ENCODE measurements around the gene MCTP1. TPM values are rescaled to one million over a fixed set of nuclear protein-coding genes. Genes with fewer than 3 reads are reported as not detected.

Gene MCTP1
- total RNA-seq, 1 experiment from 2014 or later = 25.8 TPM

- H3K27me3 ChIP-seq (replicated peaks; ENCODE audit: insufficient read depth, low read depth, low read length, poor library complexity) = no peaks in the 10 kb centered on the region
- CTCF ChIA-PET = interaction anchor here (0.7 kb wide), 1 partner anchor 533 kb away, joined by 4 read pairs; no protein-coding TSS in a partner anchor
- TF ChIP-seq EZH2 (IDR thresholded peaks at IDR 0.05; ENCODE audit: borderline replicate concordance, low read depth, low read length, poor library complexity, severe bottlenecking) (no peak), CTCF (conservative IDR thresholded peaks at IDR 0.05; ENCODE audit: low read depth, low read length) (no peak)
- POLR2A ChIA-PET (ENCODE audit: low non-redundant PET) = no interaction called here
- BruUV-seq (replicated peaks) = no TSS peak
- no peak for DNase-seq (ENCODE audit: low spot score)
- no peak overlapping the region for H3K4me3 ChIP-seq (ENCODE audit: low read depth, low read length, poor library complexity, severe bottlenecking)
- H3K4me1 ChIP-seq (ENCODE audit: insufficient read depth, low read length, poor library complexity, severe bottlenecking) = peaks cover 18% of the 10 kb centered on the region
- no peak overlapping the region for H3K27ac ChIP-seq (ENCODE audit: low read depth, low read length, poor library complexity, severe bottlenecking)
- peaks cover 19% of the 10 kb centered on the region for H3K36me3 ChIP-seq (ENCODE audit: insufficient read depth, low read length, poor library complexity, severe bottlenecking)
- no peaks in the 10 kb centered on the region for H3K9me3 ChIP-seq (ENCODE audit: low read depth, low read length, poor library complexity, severe bottlenecking)
- intact Hi-C loops (cut with micrococcal nuclease; ENCODE audit: unreplicated experiment) = no loop called here
Observed at GRCh38 chr5:94692581-94692980, 592.3 kb downstream of the MCTP1 start.

- Histone ChIP-seq H3K36me3 (ENCODE audit: insufficient read depth, low read length, poor library complexity, severe bottlenecking) (peaks cover 19% of the 10 kb centered on the region), H3K9me3 (ENCODE audit: low read depth, low read length, poor library complexity, severe bottlenecking) (no peaks in the 10 kb centered on the region), H3K27ac (ENCODE audit: low read depth, low read length, poor library complexity, severe bottlenecking) (no peak overlapping the region), H3K4me1 (ENCODE audit: insufficient read depth, low read length, poor library complexity, severe bottlenecking) (peaks cover 18% of the 10 kb centered on the region), H3K4me3 (ENCODE audit: low read depth, low read length, poor library complexity, severe bottlenecking) (no peak overlapping the region), H3K27me3 (replicated peaks; ENCODE audit: insufficient read depth, low read depth, low read length, poor library complexity) (no peaks in the 10 kb centered on the region)
- ChIA-PET POLR2A (ENCODE audit: low non-redundant PET) (no interaction called here), CTCF (no interaction called here)
- peak; percentile 12 for DNase-seq (ENCODE audit: low spot score)
- no peak for TF ChIP-seq EZH2 (IDR thresholded peaks at IDR 0.05; ENCODE audit: borderline replicate concordance, low read depth, low read length, poor library complexity, severe bottlenecking)
- TF ChIP-seq CTCF (conservative IDR thresholded peaks at IDR 0.05; ENCODE audit: low read depth, low read length) = no peak
- intact Hi-C loops (cut with micrococcal nuclease; ENCODE audit: unreplicated experiment) = no loop called here
- BruUV-seq (replicated peaks) = no TSS peak
Observed at GRCh38 chr5:94691949-94692348, 592.9 kb downstream of the MCTP1 start.

- ChIA-PET POLR2A (ENCODE audit: low non-redundant PET) (no interaction called here), CTCF (interaction anchor here (0.7 kb wide), 1 partner anchor 760 kb away, joined by 4 read pairs; no protein-coding TSS in a partner anchor)
- DNase-seq (ENCODE audit: low spot score) = no peak
- H3K9me3 ChIP-seq (ENCODE audit: low read depth, low read length, poor library complexity, severe bottlenecking) = no peaks in the 10 kb centered on the region
- intact Hi-C loops (cut with micrococcal nuclease; ENCODE audit: unreplicated experiment) = no loop called here
- H3K27ac ChIP-seq (ENCODE audit: low read depth, low read length, poor library complexity, severe bottlenecking) = no peak overlapping the region
- H3K27me3 ChIP-seq (replicated peaks; ENCODE audit: insufficient read depth, low read depth, low read length, poor library complexity) = no peaks in the 10 kb centered on the region
- TF ChIP-seq EZH2 (IDR thresholded peaks at IDR 0.05; ENCODE audit: borderline replicate concordance, low read depth, low read length, poor library complexity, severe bottlenecking) = no peak
- TF ChIP-seq CTCF (conservative IDR thresholded peaks at IDR 0.05; ENCODE audit: low read depth, low read length) = no peak
- BruUV-seq (replicated peaks) = no TSS peak
- H3K4me1 ChIP-seq (ENCODE audit: insufficient read depth, low read length, poor library complexity, severe bottlenecking) = peaks cover 18% of the 10 kb centered on the region
- peaks cover 19% of the 10 kb centered on the region for H3K36me3 ChIP-seq (ENCODE audit: insufficient read depth, low read length, poor library complexity, severe bottlenecking)
- no peak overlapping the region for H3K4me3 ChIP-seq (ENCODE audit: low read depth, low read length, poor library complexity, severe bottlenecking)
Observed at GRCh38 chr5:94691291-94691690, 593.6 kb downstream of the MCTP1 start.
